Measurements from ENCODE around the gene CPNE4. TPM values are rescaled to one million over a fixed set of nuclear protein-coding genes. Genes with fewer than 3 reads are reported as not detected.
"Not testable (repeated sequence)": the region's sequence is repeated elsewhere in the genome, so short reads cannot be mapped to it uniquely, and the experiment has no call there.

CPNE4 gene
- total and polyA plus RNA-seq, 9 of the 15 experiments (the other 6 are each of a cell fraction or from before 2014, with no cell fraction given): not detected

GRCh38 chr3:131972091-131972490 is 62.7 kb downstream of the CPNE4 start:
- no peaks in the 10 kb centered on the region for H3K9me1 ChIP-seq (ENCODE audit: control insufficient read depth, insufficient read depth, low read length)
- TF ChIP-seq MEF2D (tag; conservative IDR thresholded peaks at IDR 0.05; ENCODE audit: low read depth): no peak
- no peak for TF ChIP-seq FIP1L1 (IDR thresholded peaks at IDR 0.05; ENCODE audit: low read depth, low read length, poor library complexity, severe bottlenecking)
- no peak for TF ChIP-seq ZKSCAN8 (CRISPR knock-in tag; IDR thresholded peaks at IDR 0.05)
- TF ChIP-seq CGGBP1 (CRISPR knock-in tag; IDR thresholded peaks at IDR 0.05): no peak
- TF ChIP-seq TFAP4 (CRISPR knock-in tag; IDR thresholded peaks at IDR 0.05; ENCODE audit: borderline replicate concordance): no peak
- TF ChIP-seq STAT5A (IDR thresholded peaks at IDR 0.05; ENCODE audit: borderline replicate concordance, low read length): no peak
- no peak for TF ChIP-seq KLF1 (tag; IDR thresholded peaks at IDR 0.05)
- TF ChIP-seq NR1H2 (CRISPR knock-in tag; IDR thresholded peaks at IDR 0.05): no peak
- no peak for TF ChIP-seq CEBPG (CRISPR knock-in tag; IDR thresholded peaks at IDR 0.05)
- TF ChIP-seq CEBPG (tag; conservative IDR thresholded peaks at IDR 0.05 in 1 of 2, IDR thresholded peaks at IDR 0.05 in 1 of 2): no peak
- no peak for TF ChIP-seq CHD4 (IDR thresholded peaks at IDR 0.05; ENCODE audit: insufficient read depth, insufficient replicate concordance, low read depth, low read length, poor library complexity, severe bottlenecking)
- no peak for TF ChIP-seq MEIS2 (IDR thresholded peaks at IDR 0.05; ENCODE audit: partially characterized antibody)
- no peak for TF ChIP-seq GTF2F1 (IDR thresholded peaks at IDR 0.05; ENCODE audit: low read depth, low read length)
- TF ChIP-seq ZNF175 (CRISPR knock-in tag; IDR thresholded peaks at IDR 0.05; ENCODE audit: low read depth): no peak
- no peak for TF ChIP-seq ZNF347 (CRISPR knock-in tag; IDR thresholded peaks at IDR 0.05; ENCODE audit: low read depth)
- TF ChIP-seq RAD51 (IDR thresholded peaks at IDR 0.05; ENCODE audit: borderline replicate concordance, low read depth): no peak
- TF ChIP-seq ZFP1 (CRISPR knock-in tag; IDR thresholded peaks at IDR 0.05): no peak
- no peak for TF ChIP-seq ZBED1 (IDR thresholded peaks at IDR 0.05)
- H3K36me3 ChIP-seq (ENCODE audit: control insufficient read depth, insufficient read depth, low read length): no peaks in the 10 kb centered on the region
- no peaks in the 10 kb centered on the region for H3K79me2 ChIP-seq (ENCODE audit: control insufficient read depth, insufficient read depth, low read length)
- no peaks in the 10 kb centered on the region for H4K20me1 ChIP-seq (replicated peaks; ENCODE audit: control insufficient read depth, insufficient read depth, low read length)
- intact Hi-C loops (cut with micrococcal nuclease): no loop called here
- WGBS (ENCODE audit: insufficient coverage, low coverage, missing lambda C conversion rate): 4% methylated on average over 3 of the region's 3 CpGs
- H3K4me1 ChIP-seq (replicated peaks in 1 of 2; ENCODE audit: control insufficient read depth in 2 of 2, insufficient read depth in 2 of 2, low read length in 2 of 2): no peaks in the 10 kb centered on the region
- H2AFZ ChIP-seq (ENCODE audit: low read depth, low read length): no peak overlapping the region
- no peak overlapping the region for H3K4me3 ChIP-seq
- no peaks in the 10 kb centered on the region for H3K9me3 ChIP-seq (replicated peaks; ENCODE audit: control insufficient read depth, insufficient read depth, low read depth, low read length)
- ATAC-seq: no peak
- H3K27ac ChIP-seq (ENCODE audit: extremely low read depth, low read depth, low read length): no peak overlapping the region
- ChIA-PET POLR2A (no interaction called here), CTCF (ENCODE audit: low intra/inter-chr PET ratio) (no interaction called here)
- no TSS peak for BruUV-seq (replicated peaks)
- no peak for DNase-seq (ENCODE audit: extremely low read depth in 1 of 4, low spot score in 3 of 4)
- no peak overlapping the region for H3K4me2 ChIP-seq (ENCODE audit: insufficient read depth, low read length)
- no peak for FAIRE-seq
- no peak overlapping the region for H3K9ac ChIP-seq (ENCODE audit: insufficient read depth in 1 of 2, low read depth in 2 of 2, low read length in 2 of 2)
- no peaks in the 10 kb centered on the region for H3K27me3 ChIP-seq (ENCODE audit: control insufficient read depth in 2 of 2, insufficient read depth in 2 of 2, low read length in 2 of 2)
- in situ Hi-C loops (cut with MboI): no loop called here

- H2AFZ ChIP-seq (ENCODE audit: low read depth, low read length); H3K36me3 ChIP-seq (ENCODE audit: control insufficient read depth, insufficient read depth, low read length); ATAC-seq; BruUV-seq (replicated peaks); H3K9me1 ChIP-seq (ENCODE audit: control insufficient read depth, insufficient read depth, low read length); FAIRE-seq; H3K27me3 ChIP-seq (ENCODE audit: control insufficient read depth in 2 of 2, insufficient read depth in 2 of 2, low read length in 2 of 2); H3K4me2 ChIP-seq (ENCODE audit: insufficient read depth, low read length); H3K4me3 ChIP-seq; H3K27ac ChIP-seq (ENCODE audit: extremely low read depth, low read depth, low read length); H3K79me2 ChIP-seq (ENCODE audit: control insufficient read depth, insufficient read depth, low read length); in situ Hi-C loops (cut with MboI); intact Hi-C loops (cut with micrococcal nuclease); H4K20me1 ChIP-seq (replicated peaks; ENCODE audit: control insufficient read depth, insufficient read depth, low read length); H3K4me1 ChIP-seq (replicated peaks in 1 of 2; ENCODE audit: control insufficient read depth in 2 of 2, insufficient read depth in 2 of 2, low read length in 2 of 2); H3K9me3 ChIP-seq (replicated peaks; ENCODE audit: control insufficient read depth, insufficient read depth, low read depth, low read length); CTCF ChIA-PET (ENCODE audit: low intra/inter-chr PET ratio); H3K9ac ChIP-seq (ENCODE audit: insufficient read depth in 1 of 2, low read depth in 2 of 2, low read length in 2 of 2); DNase-seq (ENCODE audit: extremely low read depth in 1 of 4, low spot score in 3 of 4): not testable (repeated sequence)
- 0% methylated on average over 3 of the region's 8 CpGs for WGBS (ENCODE audit: insufficient coverage, low coverage, missing lambda C conversion rate)
- POLR2A ChIA-PET: interaction anchor here (0.6 kb wide), 1 partner anchor 228 kb away, joined by 3 read pairs; no protein-coding TSS in a partner anchor
Observed at GRCh38 chr3:131963442-131963841, 71.4 kb downstream of the CPNE4 start.

Data from K562 (cell line).